Measurements from ENCODE around the gene GCN1.

GCN1 gene

GRCh38 chr12:120227233-120228040 is 32.9 kb upstream of the GCN1 start:
- Histone ChIP-seq H3K9ac (ENCODE audit: low read length) (no peak overlapping the region), H2AFZ (ENCODE audit: low read depth, low read length) (no peak overlapping the region), H3K4me2 (ENCODE audit: low read length) (no peak overlapping the region), H3K9me3 (ENCODE audit: insufficient read depth, low read length) (no peaks in the 10 kb centered on the region), H4K20me1 (ENCODE audit: insufficient read depth, low read length) (no peaks in the 10 kb centered on the region), H3K27me3 (ENCODE audit: low read depth, low read length) (no peaks in the 10 kb centered on the region), H3K4me1 (ENCODE audit: low read length) (peaks cover 12% of the 10 kb centered on the region), H3K79me2 (ENCODE audit: low read length) (no peaks in the 10 kb centered on the region), H3K4me3 (ENCODE audit: low read length) (no peak overlapping the region), H3K27ac (ENCODE audit: low read length) (no peak overlapping the region), H3K36me3 (replicated peaks; ENCODE audit: low read depth, low read length) (no peaks in the 10 kb centered on the region)
- TF ChIP-seq, protein P1, sequence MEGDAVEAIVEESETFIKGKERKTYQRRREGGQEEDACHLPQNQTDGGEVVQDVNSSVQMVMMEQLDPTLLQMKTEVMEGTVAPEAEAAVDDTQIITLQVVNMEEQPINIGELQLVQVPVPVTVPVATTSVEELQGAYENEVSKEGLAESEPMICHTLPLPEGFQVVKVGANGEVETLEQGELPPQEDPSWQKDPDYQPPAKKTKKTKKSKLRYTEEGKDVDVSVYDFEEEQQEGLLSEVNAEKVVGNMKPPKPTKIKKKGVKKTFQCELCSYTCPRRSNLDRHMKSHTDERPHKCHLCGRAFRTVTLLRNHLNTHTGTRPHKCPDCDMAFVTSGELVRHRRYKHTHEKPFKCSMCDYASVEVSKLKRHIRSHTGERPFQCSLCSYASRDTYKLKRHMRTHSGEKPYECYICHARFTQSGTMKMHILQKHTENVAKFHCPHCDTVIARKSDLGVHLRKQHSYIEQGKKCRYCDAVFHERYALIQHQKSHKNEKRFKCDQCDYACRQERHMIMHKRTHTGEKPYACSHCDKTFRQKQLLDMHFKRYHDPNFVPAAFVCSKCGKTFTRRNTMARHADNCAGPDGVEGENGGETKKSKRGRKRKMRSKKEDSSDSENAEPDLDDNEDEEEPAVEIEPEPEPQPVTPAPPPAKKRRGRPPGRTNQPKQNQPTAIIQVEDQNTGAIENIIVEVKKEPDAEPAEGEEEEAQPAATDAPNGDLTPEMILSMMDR (IDR thresholded peaks at IDR 0.05; ENCODE audit: low read depth, low read length): no peak
- no peak for TF ChIP-seq EZH2phosphoT487 (IDR thresholded peaks at IDR 0.05; ENCODE audit: low read depth)

GRCh38 chr12:120225852-120226640 is 31.5 kb upstream of the GCN1 start:
- Histone ChIP-seq H3K9ac (ENCODE audit: low read length) (no peak overlapping the region), H3K79me2 (ENCODE audit: low read length) (no peaks in the 10 kb centered on the region), H3K27ac (ENCODE audit: low read length) (no peak overlapping the region), H3K4me1 (ENCODE audit: low read length) (peaks cover 11% of the 10 kb centered on the region), H2AFZ (ENCODE audit: low read depth, low read length) (no peak overlapping the region), H3K4me3 (ENCODE audit: low read length) (no peak overlapping the region), H3K36me3 (replicated peaks; ENCODE audit: low read depth, low read length) (no peaks in the 10 kb centered on the region), H3K9me3 (ENCODE audit: insufficient read depth, low read length) (no peaks in the 10 kb centered on the region), H4K20me1 (ENCODE audit: insufficient read depth, low read length) (no peaks in the 10 kb centered on the region), H3K4me2 (ENCODE audit: low read length) (no peak overlapping the region), H3K27me3 (ENCODE audit: low read depth, low read length) (no peaks in the 10 kb centered on the region)
- TF ChIP-seq EZH2phosphoT487 (IDR thresholded peaks at IDR 0.05; ENCODE audit: low read depth): no peak
- TF ChIP-seq, protein P1 (IDR thresholded peaks at IDR 0.05; ENCODE audit: low read depth, low read length): no peak

- Histone ChIP-seq H3K79me2 (ENCODE audit: low read length) (no peaks in the 10 kb centered on the region), H2AFZ (ENCODE audit: low read depth, low read length) (no peak overlapping the region), H3K27me3 (ENCODE audit: low read depth, low read length) (no peaks in the 10 kb centered on the region), H3K9ac (ENCODE audit: low read length) (no peak overlapping the region), H3K4me2 (ENCODE audit: low read length) (no peak overlapping the region), H3K4me1 (ENCODE audit: low read length) (peaks cover 11% of the 10 kb centered on the region), H3K36me3 (replicated peaks; ENCODE audit: low read depth, low read length) (no peaks in the 10 kb centered on the region), H4K20me1 (ENCODE audit: insufficient read depth, low read length) (no peaks in the 10 kb centered on the region), H3K4me3 (ENCODE audit: low read length) (no peak overlapping the region), H3K9me3 (ENCODE audit: insufficient read depth, low read length) (no peaks in the 10 kb centered on the region), H3K27ac (ENCODE audit: low read length) (no peak overlapping the region)
- TF ChIP-seq EZH2phosphoT487 (IDR thresholded peaks at IDR 0.05; ENCODE audit: low read depth): no peak
- TF ChIP-seq, protein P1 (IDR thresholded peaks at IDR 0.05; ENCODE audit: low read depth, low read length): no peak
Observed at GRCh38 chr12:120225200-120225558, 30.7 kb upstream of the GCN1 start.

All from OCI-LY3 (cell line).